ENCODE results near the gene CKAP2L.

DNA sequence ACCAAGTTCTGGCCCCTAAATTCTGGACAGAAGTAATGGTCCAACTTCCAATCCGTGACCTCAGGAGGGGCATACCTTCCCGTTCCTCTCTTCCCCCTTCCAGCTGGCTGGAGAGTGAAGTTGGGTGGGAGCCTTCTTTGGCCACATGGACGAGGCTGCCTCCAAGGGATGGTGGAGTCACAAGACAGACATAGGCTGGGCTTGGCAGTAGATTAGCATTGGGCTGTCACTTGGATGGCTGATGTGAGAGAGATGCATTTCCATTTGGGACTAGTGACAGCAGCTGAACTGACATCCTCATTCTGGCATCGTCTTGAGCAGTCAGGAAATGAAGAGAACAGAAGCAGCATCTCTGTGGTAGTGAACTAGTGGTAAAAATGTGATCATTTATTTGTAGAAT, 31.0 kb downstream of the CKAP2L start:
- TF ChIP-seq POLR2A (IDR thresholded peaks at IDR 0.05): no peak
- TF ChIP-seq, protein P1, sequence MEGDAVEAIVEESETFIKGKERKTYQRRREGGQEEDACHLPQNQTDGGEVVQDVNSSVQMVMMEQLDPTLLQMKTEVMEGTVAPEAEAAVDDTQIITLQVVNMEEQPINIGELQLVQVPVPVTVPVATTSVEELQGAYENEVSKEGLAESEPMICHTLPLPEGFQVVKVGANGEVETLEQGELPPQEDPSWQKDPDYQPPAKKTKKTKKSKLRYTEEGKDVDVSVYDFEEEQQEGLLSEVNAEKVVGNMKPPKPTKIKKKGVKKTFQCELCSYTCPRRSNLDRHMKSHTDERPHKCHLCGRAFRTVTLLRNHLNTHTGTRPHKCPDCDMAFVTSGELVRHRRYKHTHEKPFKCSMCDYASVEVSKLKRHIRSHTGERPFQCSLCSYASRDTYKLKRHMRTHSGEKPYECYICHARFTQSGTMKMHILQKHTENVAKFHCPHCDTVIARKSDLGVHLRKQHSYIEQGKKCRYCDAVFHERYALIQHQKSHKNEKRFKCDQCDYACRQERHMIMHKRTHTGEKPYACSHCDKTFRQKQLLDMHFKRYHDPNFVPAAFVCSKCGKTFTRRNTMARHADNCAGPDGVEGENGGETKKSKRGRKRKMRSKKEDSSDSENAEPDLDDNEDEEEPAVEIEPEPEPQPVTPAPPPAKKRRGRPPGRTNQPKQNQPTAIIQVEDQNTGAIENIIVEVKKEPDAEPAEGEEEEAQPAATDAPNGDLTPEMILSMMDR (IDR thresholded peaks at IDR 0.05): no peak

Measured in thyroid gland (tissue), 4 donors.